HepG2 (cell line): ENCODE results near the gene NCOR2. TPM values are rescaled to one million over a fixed set of nuclear protein-coding genes. Genes with fewer than 3 reads are reported as not detected.
A peak's percentile ranks its signal among the peaks of the same experiment; 100 is the strongest.

Source experiments
- ARID4A ChIP-seq: sonication (generic); formaldehyde crosslinking; IDR thresholded peaks from 2 replicates; pipeline ENCODE4 v1.5.0; 2020; ENCODE audit warnings: mild to moderate bottlenecking, missing genetic modification reagents, borderline replicate concordance
- CBX5 ChIP-seq: sonication (generic); formaldehyde crosslinking; IDR thresholded peaks from 2 replicates; pipeline ENCODE4 v1.4.0; 2020; ENCODE audit warnings: missing genetic modification reagents, borderline replicate concordance
- DMAP1 ChIP-seq: IDR thresholded peaks from 2 replicates; pipeline ENCODE4 v1.6.1; 2016
- GATAD1 ChIP-seq: IDR thresholded peaks from 2 replicates; pipeline ENCODE4 v1.6.1; 2016; ENCODE audit warnings: missing genetic modification reagents, missing compliant biosample characterization
- HDAC2 ChIP-seq: sonication (generic); formaldehyde crosslinking; IDR thresholded peaks from 2 replicates; pipeline ENCODE4 v1.4.0; 2020; ENCODE audit warnings: missing genetic modification reagents
- KAT8 ChIP-seq: IDR thresholded peaks from 2 replicates; pipeline ENCODE4 v1.6.1; 2016; ENCODE audit warnings: missing genetic modification reagents, missing compliant biosample characterization
- KDM5A ChIP-seq: fragments of 200-600 bp; sonication (generic); IDR thresholded peaks from 2 replicates; pipeline ENCODE4 v1.7.0; 2018; ENCODE audit warnings: antibody characterized with exemption, mild to moderate bottlenecking, low read length, borderline replicate concordance
- POLR2G ChIP-seq: fragments of 200-400 bp; formaldehyde crosslinking; IDR thresholded peaks from 2 replicates; pipeline ENCODE4 v1.6.1; 2018; ENCODE audit warnings: mild to moderate bottlenecking, low read depth, low read length, moderate library complexity
- RXRA ChIP-seq: sonication (generic); formaldehyde crosslinking; IDR thresholded peaks from 2 replicates; pipeline ENCODE4 v1.5.1; 2020; ENCODE audit warnings: missing genetic modification reagents
- SALL2 ChIP-seq: sonication (generic); formaldehyde crosslinking; IDR thresholded peaks from 2 replicates; pipeline ENCODE4 v1.8.1; 2023; ENCODE audit warnings: mild to moderate bottlenecking, missing genetic modification reagents, inconsistent platforms
- SAP130 ChIP-seq: IDR thresholded peaks from 2 replicates; pipeline ENCODE4 v1.6.1; 2016; ENCODE audit warnings: low read depth
- SP5 ChIP-seq: IDR thresholded peaks from 2 replicates; pipeline ENCODE4 v1.6.1; 2016; ENCODE audit warnings: low read depth, borderline replicate concordance
- XRCC5 ChIP-seq: fragments of 200-400 bp; formaldehyde crosslinking; optimal IDR thresholded peaks from 2 replicates; pipeline ENCODE3; 2017; ENCODE audit warnings: mild to moderate bottlenecking, low read length
- ZBTB7B ChIP-seq: sonication (generic); formaldehyde crosslinking; IDR thresholded peaks from 2 replicates; pipeline ENCODE4 v1.4.0; 2020; ENCODE audit warnings: missing genetic modification reagents
- ZMAT3 ChIP-seq: sonication (generic); formaldehyde crosslinking; conservative IDR thresholded peaks from 2 replicates; pipeline ENCODE4 v1.7.0; 2021; ENCODE audit warnings: missing genetic modification reagents
- ZNF512 ChIP-seq: sonication (generic); formaldehyde crosslinking; IDR thresholded peaks from 2 replicates; pipeline ENCODE4 v1.4.0; 2020; ENCODE audit warnings: mild to moderate bottlenecking, missing genetic modification reagents
- ZNF766 ChIP-seq: sonication (generic); formaldehyde crosslinking; IDR thresholded peaks from 2 replicates; pipeline ENCODE4 v1.5.0; 2020; ENCODE audit warnings: missing genetic modification reagents, borderline replicate concordance
- ZNF782 ChIP-seq: sonication (generic); formaldehyde crosslinking; IDR thresholded peaks from 2 replicates; pipeline ENCODE4 v1.4.0; 2020; ENCODE audit warnings: missing genetic modification reagents, mild to moderate bottlenecking, borderline replicate concordance
- ZSCAN5A ChIP-seq: sonication (generic); formaldehyde crosslinking; IDR thresholded peaks from 2 replicates; pipeline ENCODE4 v1.8.0; 2022; ENCODE audit warnings: mild to moderate bottlenecking, missing genetic modification reagents, borderline replicate concordance
- polyA plus RNA-seq, 8 experiments: library from polyadenylated mRNA; depleted of rRNA in 3 of 8; stranded (reverse) in 7 of 8; unstranded in 1 of 8; fragments of >200 nt; fragmentation: Illumina TruSeq in 4 of 8; extraction: Trizol in 4 of 8; gene quantifications; 2 replicates each; pipeline versions ENCODE4 v1.2.1 to v1.2.3, GENCODE V29; 2011 to 2016; ENCODE audit warnings: low read depth in 4 of 8, missing spikeins in 1 of 8, mixed read lengths in 1 of 8; ENCODE audit not compliant: insufficient read depth in 1 of 8
- total RNA-seq, 5 experiments: library from RNA; depleted of rRNA; stranded (reverse); fragments of >200 nt; fragmentation: Illumina TruSeq; extraction: Trizol; gene quantifications; 2 replicates each; pipeline ENCODE4 v1.2.3, GENCODE V29; 2016; ENCODE audit warnings: low read depth in 1 of 5
- TF ChIP-seq, protein P1 (sequence below): sonication (generic); formaldehyde crosslinking; IDR thresholded peaks from 2 replicates; pipeline ENCODE4 v1.8.0; 2022; ENCODE audit warnings: missing genetic modification reagents, mild to moderate bottlenecking, borderline replicate concordance

The NCOR2 gene
- total and polyA plus RNA-seq, 2 of the 13 experiments (the other 11 are each of a cell fraction or from before 2014, with no cell fraction given) = 4.5 to 5.7 TPM

DNA sequence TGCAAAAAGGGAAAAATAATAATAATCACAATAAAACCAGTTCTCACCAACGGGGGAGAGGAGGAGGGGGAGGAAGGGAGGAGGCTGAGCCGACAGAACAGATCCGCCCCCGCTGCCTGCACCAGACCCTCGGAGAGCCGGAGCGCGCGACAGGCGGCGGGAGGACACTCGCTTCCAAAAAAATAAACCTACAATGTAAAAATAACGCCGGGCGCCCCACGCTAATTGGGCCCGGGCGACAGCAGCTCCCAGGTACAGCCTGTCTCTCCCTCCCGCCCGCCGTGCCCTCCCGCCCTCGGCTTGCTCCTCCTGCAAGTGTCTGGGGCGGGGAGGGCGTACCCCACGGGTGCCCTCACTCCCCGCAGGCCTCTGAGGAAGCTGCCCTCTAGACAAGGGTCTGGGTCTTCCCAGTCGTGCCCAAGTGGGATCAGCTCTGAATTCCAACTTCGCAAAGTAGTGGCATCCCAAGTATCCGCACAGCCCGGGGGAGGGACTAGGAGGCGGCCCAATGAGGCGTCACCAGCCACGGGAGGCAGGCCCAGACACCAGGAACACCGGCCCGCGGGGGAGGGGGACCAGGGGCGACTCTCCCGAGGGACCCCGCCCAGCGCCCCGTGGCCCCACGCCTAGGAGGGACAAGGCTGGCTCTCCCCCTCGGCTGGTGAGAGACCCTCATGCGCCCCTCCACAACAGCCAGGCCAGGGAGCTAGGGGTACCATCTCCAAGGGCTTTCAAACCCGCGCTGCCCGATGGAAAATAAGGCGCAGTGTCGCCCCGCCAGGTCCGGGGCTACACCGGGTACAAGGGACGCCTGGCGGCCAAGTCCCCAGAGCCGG is 1.0 kb downstream of the NCOR2 start (continued):
- no peak for TF ChIP-seq CBX5 (CRISPR knock-in tag)
- peak; percentile 54; the same call in 1 of the 2 replicates for TF ChIP-seq RXRA (CRISPR knock-in tag)
- 0 out of 2 replicates have a peak, but pooled peaks have one; percentile 45 for TF ChIP-seq ZMAT3 (CRISPR knock-in tag)
- no peak for TF ChIP-seq KAT8 (CRISPR knock-in tag)
- peak; percentile 76 for TF ChIP-seq SAP130 (CRISPR knock-in tag)
- 0 out of 2 replicates have a peak, but pooled peaks have one; percentile 20 for TF ChIP-seq HDAC2 (CRISPR knock-in tag)
- 0 out of 2 replicates have a peak, but pooled peaks have one; percentile 10 for TF ChIP-seq KDM5A
- peak; percentile 48; the same call in 1 of the 2 replicates for TF ChIP-seq ZBTB7B (CRISPR knock-in tag)
- peak; percentile 41; the same call in 1 of the 2 replicates for TF ChIP-seq DMAP1 (CRISPR knock-in tag)
- TF ChIP-seq ZSCAN5A (CRISPR knock-in tag) = no peak
- peak; percentile 24 for TF ChIP-seq XRCC5
- no peak for TF ChIP-seq ZNF766 (CRISPR knock-in tag)
- TF ChIP-seq, protein P1, sequence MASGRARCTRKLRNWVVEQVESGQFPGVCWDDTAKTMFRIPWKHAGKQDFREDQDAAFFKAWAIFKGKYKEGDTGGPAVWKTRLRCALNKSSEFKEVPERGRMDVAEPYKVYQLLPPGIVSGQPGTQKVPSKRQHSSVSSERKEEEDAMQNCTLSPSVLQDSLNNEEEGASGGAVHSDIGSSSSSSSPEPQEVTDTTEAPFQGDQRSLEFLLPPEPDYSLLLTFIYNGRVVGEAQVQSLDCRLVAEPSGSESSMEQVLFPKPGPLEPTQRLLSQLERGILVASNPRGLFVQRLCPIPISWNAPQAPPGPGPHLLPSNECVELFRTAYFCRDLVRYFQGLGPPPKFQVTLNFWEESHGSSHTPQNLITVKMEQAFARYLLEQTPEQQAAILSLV (CRISPR knock-in tag) = peak; percentile 35; the same call in 1 of the 2 replicates
- TF ChIP-seq ZNF782 (CRISPR knock-in tag) = no peak
- 0 out of 2 replicates have a peak, but pooled peaks have one; percentile 20 for TF ChIP-seq GATAD1 (CRISPR knock-in tag)
- 0 out of 2 replicates have a peak, but pooled peaks have one; percentile 29 for TF ChIP-seq SP5
- no peak for TF ChIP-seq SALL2 (CRISPR knock-in tag)
- TF ChIP-seq ZNF512 (CRISPR knock-in tag) = no peak
- peak; percentile 39; the same call in 1 of the 2 replicates for TF ChIP-seq POLR2G
- TF ChIP-seq ARID4A (CRISPR knock-in tag) = peak; percentile 62; the same call in 1 of the 2 replicates
